ENCODE results near the gene FCRL3. TPM values are rescaled to one million over a fixed set of nuclear protein-coding genes. Genes with fewer than 3 reads are reported as not detected.

The FCRL3 gene
- total and polyA plus RNA-seq, 9 donors = 0.04 to 0.19 (median 0.08) TPM; not detected in 5

DNA sequence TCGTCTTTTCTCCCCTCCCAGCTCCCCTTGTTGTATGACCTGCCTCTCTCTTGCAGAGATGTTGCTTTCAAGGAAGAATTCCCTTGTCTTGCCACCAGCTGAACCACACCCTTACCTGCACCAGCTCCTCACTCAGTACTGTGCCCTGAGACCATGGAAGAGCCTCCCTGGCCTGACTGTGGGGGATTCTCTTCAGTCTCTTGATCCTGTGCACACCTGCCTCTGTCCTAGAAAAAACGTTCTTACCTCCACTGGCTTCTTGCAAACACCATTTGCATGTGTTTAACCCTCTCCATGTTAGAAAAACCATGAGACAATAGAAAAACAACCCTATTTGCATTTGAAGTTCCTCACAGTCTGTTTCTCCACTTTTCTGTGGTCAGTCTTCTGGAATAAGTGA lies 59.4 kb downstream of the FCRL3 start:
- WGBS (ENCODE audit: insufficient coverage) = 28% methylated on average over 2 of the region's 2 CpGs
- H3K27me3 ChIP-seq (ENCODE audit: control insufficient read depth, insufficient read depth, low read length) = no peaks in the 10 kb centered on the region
- H3K36me3 ChIP-seq (ENCODE audit: control insufficient read depth, insufficient read depth, low read length) = no peaks in the 10 kb centered on the region
- DNase-seq = no peak
- H3K4me3 ChIP-seq (ENCODE audit: low read length) = no peak overlapping the region
- H3K27ac ChIP-seq (ENCODE audit: low read length) = no peak overlapping the region
- H3K4me1 ChIP-seq (ENCODE audit: control insufficient read depth, insufficient read depth, low read length) = no peaks in the 10 kb centered on the region
- H3K9me3 ChIP-seq (replicated peaks; ENCODE audit: control insufficient read depth, low read depth, low read length) = no peaks in the 10 kb centered on the region

DNA sequence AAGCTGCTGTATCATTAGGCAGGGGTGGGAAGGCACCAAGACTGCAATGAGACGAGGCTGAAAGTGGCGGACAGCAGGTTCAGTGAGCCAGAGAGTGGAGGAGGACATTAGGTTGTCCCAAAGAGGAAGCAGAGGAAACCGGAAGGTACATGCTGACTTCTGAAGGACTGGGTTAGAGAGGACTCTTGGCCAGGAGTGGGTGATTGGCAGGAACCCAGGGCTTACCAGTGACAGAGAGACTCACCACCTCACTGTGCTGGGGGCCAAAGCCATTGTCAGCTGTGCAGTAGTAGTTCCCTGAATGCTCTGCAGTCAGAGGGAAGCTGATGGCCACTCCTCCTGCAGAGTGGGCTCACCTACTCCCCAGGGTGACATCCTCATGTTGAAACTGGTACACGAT lies 60.8 kb downstream of the FCRL3 start:
- Histone ChIP-seq H3K4me1 (ENCODE audit: control insufficient read depth, insufficient read depth, low read length) (no peaks in the 10 kb centered on the region), H3K36me3 (ENCODE audit: control insufficient read depth, insufficient read depth, low read length) (no peaks in the 10 kb centered on the region), H3K27ac (ENCODE audit: low read length) (no peak overlapping the region), H3K9me3 (replicated peaks; ENCODE audit: control insufficient read depth, low read depth, low read length) (no peaks in the 10 kb centered on the region), H3K27me3 (ENCODE audit: control insufficient read depth, insufficient read depth, low read length) (no peaks in the 10 kb centered on the region), H3K4me3 (ENCODE audit: low read length) (no peak overlapping the region)
- DNase-seq = no peak
- WGBS (ENCODE audit: insufficient coverage) = 55% methylated on average over 3 of the region's 4 CpGs

DNA sequence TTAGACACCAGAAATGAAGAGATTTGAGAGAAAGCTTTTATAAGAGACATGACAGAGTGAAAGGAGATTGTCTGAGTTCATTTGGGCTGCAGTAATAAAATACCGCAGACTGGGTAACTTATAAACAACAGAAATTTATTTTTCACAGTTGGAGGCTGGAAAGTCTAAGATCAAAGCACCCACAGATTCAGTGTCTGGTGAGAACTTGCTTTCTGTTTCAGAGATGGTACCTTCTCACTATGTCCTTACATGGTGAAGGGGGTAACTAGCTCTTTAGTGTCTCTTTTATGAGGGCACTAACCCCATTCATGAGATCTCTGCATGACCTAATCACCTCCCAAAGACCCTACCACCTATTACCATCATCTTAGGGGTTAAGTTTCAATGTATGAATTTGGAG lies 71.8 kb downstream of the FCRL3 start:
- no CpG with 5 or more reads among the region's 1 CpG for WGBS (ENCODE audit: insufficient coverage)
- H3K27me3 ChIP-seq (ENCODE audit: control insufficient read depth, insufficient read depth, low read length) = peaks cover 2% of the 10 kb centered on the region
- no peaks in the 10 kb centered on the region for H3K36me3 ChIP-seq (ENCODE audit: control insufficient read depth, insufficient read depth, low read length)

More for the DNA sequence above, 71.8 kb downstream of the FCRL3 start:
- no peak for DNase-seq
- no peak overlapping the region for H3K27ac ChIP-seq (ENCODE audit: low read length)
- H3K4me1 ChIP-seq (ENCODE audit: control insufficient read depth, insufficient read depth, low read length) = no peaks in the 10 kb centered on the region
- H3K9me3 ChIP-seq (replicated peaks; ENCODE audit: control insufficient read depth, low read depth, low read length) = no peaks in the 10 kb centered on the region
- H3K4me3 ChIP-seq (ENCODE audit: low read length) = no peak overlapping the region

Other genes starting within 250 kb of the FCRL3 start
- gene FCRL5, start 148.3 kb downstream of the FCRL3 start, total RNA-seq = not detected
- gene FCRL5, start 148.3 kb downstream of the FCRL3 start, polyA plus RNA-seq (ENCODE audit: insufficient read depth in 1 of 8, insufficient read length in 8 of 8, low replicate concordance in 1 of 8) = under 1 TPM in 4 of 8 donors, not detected in 4; 0.03 to 0.28 (median 0.08) TPM
- gene FCRL4, start 102.7 kb downstream of the FCRL3 start, total RNA-seq = not detected
- gene FCRL4, start 102.7 kb downstream of the FCRL3 start, polyA plus RNA-seq (ENCODE audit: insufficient read depth in 1 of 8, insufficient read length in 8 of 8, low replicate concordance in 1 of 8) = not detected
- gene FCRL2, start 76.4 kb upstream of the FCRL3 start, total RNA-seq = not detected
- gene FCRL2, start 76.4 kb upstream of the FCRL3 start, polyA plus RNA-seq (ENCODE audit: insufficient read depth in 1 of 8, insufficient read length in 8 of 8, low replicate concordance in 1 of 8) = under 1 TPM in 3 of 8 donors, not detected in 5; 0.08 to 0.34 (median 0.12) TPM
- 0.09 TPM for gene FCRL1, start 119.4 kb upstream of the FCRL3 start, total RNA-seq
- gene FCRL1, start 119.4 kb upstream of the FCRL3 start, polyA plus RNA-seq (ENCODE audit: insufficient read depth in 1 of 8, insufficient read length in 8 of 8, low replicate concordance in 1 of 8) = under 1 TPM in 5 of 8 donors, not detected in 3; 0.05 to 0.37 (median 0.19) TPM
- not detected for gene CD5L, start 141.0 kb upstream of the FCRL3 start, total RNA-seq
- gene CD5L, start 141.0 kb upstream of the FCRL3 start, polyA plus RNA-seq (ENCODE audit: insufficient read depth in 1 of 8, insufficient read length in 8 of 8, low replicate concordance in 1 of 8) = under 1 TPM in 3 of 8 donors, not detected in 5; 0.06 to 0.12 (median 0.07) TPM